ENCODE results near the gene CD47. TPM values are rescaled to one million over a fixed set of nuclear protein-coding genes. Genes with fewer than 3 reads are reported as not detected.

The CD47 gene
- total and polyA plus RNA-seq, 10 of the 15 experiments (the other 5 are each of a cell fraction or from before 2014, with no cell fraction given) = 22.9 to 175 (median 81.1) TPM

DNA sequence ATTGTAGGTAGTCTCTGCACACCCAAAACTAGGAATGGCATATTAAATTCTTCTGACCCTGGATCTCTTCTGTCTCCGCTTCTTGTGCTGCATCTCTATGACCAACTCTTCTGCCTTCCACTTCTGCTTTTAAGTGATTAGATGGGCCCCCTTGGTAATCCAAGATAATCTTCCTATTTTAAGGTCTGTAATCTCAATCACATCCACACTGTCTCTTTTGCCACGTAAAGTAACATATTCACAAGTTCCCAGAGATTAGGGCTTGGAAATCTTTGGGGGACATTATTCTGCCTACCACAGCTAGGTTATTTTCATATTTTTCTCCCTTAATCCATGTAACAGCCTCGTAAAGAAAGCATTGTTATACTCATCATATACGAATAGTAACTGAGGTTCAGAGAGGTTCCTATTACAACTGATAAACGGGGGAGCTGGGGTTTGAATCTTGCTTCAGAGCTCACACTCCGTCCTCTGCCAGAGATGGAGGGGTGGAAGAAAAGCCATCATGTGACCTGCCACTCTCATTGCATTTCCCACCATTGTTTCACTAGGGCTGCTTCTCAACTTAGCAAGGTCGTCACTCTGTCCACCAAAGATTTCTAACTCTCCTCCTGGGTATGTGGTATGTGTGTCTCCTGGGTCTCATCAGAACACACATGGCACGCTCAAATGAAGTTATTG, 6.6 kb upstream of the CD47 start:
- intact Hi-C loops (cut with micrococcal nuclease; ENCODE audit: unreplicated experiment) = no loop called here
- CTCF ChIA-PET = interaction anchor here (1.5 kb wide), 1 partner anchor 421 kb away, joined by 3 read pairs; no protein-coding TSS in a partner anchor

More for the DNA sequence above, 6.6 kb upstream of the CD47 start:
- Histone ChIP-seq H3K9ac (ENCODE audit: control insufficient read depth, insufficient read depth, low read length) (no peak overlapping the region), H3K27ac (ENCODE audit: control insufficient read depth, insufficient read depth) (no peak overlapping the region), H3K9me3 (replicated peaks; ENCODE audit: control insufficient read depth, insufficient read depth, low read length) (no peaks in the 10 kb centered on the region), H3K79me2 (ENCODE audit: control insufficient read depth, insufficient read depth, low read length) (no peaks in the 10 kb centered on the region; the same call in 1 of the 2 replicates), H3K4me3 (no peak overlapping the region), H3K27me3 (replicated peaks in 1 of 2; ENCODE audit: control insufficient read depth in 2 of 2, insufficient read depth in 2 of 2, low read length in 1 of 2) (no peaks in the 10 kb centered on the region), H2AFZ (ENCODE audit: control insufficient read depth, low read depth, low read length) (no peak overlapping the region), H4K20me1 (ENCODE audit: control insufficient read depth, insufficient read depth) (no peaks in the 10 kb centered on the region), H3K4me1 (ENCODE audit: control insufficient read depth, insufficient read depth, low read length) (peaks cover 30% of the 10 kb centered on the region), H3K36me3 (ENCODE audit: control insufficient read depth in 2 of 2, insufficient read depth in 2 of 2, low read length in 1 of 2) (no peaks in the 10 kb centered on the region), H3K4me2 (ENCODE audit: control insufficient read depth, insufficient read depth) (no peak overlapping the region)
- DNase-seq (ENCODE audit: low read depth, low spot score) (no peak), FAIRE-seq (no peak), ATAC-seq (no peak)
- BruUV-seq (replicated peaks) = no TSS peak
- RAD21 ChIA-PET (ENCODE audit: unreplicated experiment) = no interaction called here
- in situ Hi-C loops (cut with MboI) = no loop called here
- no peak for TF ChIP-seq ZNF622 (IDR thresholded peaks at IDR 0.05)
- TF ChIP-seq, protein P1, sequence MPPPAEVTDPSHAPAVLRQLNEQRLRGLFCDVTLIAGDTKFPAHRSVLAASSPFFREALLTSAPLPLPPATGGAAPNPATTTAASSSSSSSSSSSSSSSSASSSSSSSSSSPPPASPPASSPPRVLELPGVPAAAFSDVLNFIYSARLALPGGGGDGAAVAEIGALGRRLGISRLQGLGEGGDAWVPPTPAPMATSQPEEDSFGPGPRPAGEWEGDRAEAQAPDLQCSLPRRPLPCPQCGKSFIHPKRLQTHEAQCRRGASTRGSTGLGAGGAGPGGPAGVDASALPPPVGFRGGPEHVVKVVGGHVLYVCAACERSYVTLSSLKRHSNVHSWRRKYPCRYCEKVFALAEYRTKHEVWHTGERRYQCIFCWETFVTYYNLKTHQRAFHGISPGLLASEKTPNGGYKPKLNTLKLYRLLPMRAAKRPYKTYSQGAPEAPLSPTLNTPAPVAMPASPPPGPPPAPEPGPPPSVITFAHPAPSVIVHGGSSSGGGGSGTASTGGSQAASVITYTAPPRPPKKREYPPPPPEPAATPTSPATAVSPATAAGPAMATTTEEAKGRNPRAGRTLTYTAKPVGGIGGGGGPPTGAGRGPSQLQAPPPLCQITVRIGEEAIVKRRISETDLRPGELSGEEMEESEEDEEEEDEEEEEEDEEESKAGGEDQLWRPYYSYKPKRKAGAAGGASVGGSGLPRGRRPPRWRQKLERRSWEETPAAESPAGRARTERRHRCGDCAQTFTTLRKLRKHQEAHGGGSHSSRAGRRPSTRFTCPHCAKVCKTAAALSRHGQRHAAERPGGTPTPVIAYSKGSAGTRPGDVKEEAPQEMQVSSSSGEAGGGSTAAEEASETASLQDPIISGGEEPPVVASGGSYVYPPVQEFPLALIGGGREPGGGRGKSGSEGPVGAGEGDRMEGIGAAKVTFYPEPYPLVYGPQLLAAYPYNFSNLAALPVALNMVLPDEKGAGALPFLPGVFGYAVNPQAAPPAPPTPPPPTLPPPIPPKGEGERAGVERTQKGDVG (CRISPR knock-in tag; IDR thresholded peaks at IDR 0.05) = no peak
- TF ChIP-seq SPI1 (IDR thresholded peaks at IDR 0.05; ENCODE audit: borderline replicate concordance, insufficient read depth, low read depth, low read length) = 0 out of 2 replicates have a peak, but pooled peaks have one; percentile 12
- POLR2A ChIA-PET = no interaction called here
- over 99% methylated on average over 8 of the region's 8 CpGs for WGBS (ENCODE audit: insufficient coverage, insufficient replicate concordance, low lambda C conversion rate, missing lambda C conversion rate)
- SMC1A ChIA-PET (ENCODE audit: uncharacterized antibody, unreplicated experiment) = no interaction called here
